Stimulated activated naive CD8-positive, alpha-beta T cell treated with anti-CD3 and anti-CD28 coated beads, Interleukin-15, amount 100 ng/mL, for 72 hours (primary cell): Measurements from ENCODE around the gene ADCY2.

Experiments used
- ATAC-seq: fragments of 150-1000 bp; cut with Tn5 transposase; 2 replicates; pipeline ENCODE4 v1.10.0; 2021; ENCODE audit warnings: mild to moderate bottlenecking, moderate library complexity
- DNase-seq, 2 donors: peaks; one replicate each; pipeline ENCODE4 v3.0.0; 2021 to 2022
- H3K27ac Mint-ChIP-seq, 2 donors: one replicate each; pipeline ENCODE4 v1.8.0; 2022; ENCODE audit warnings: mild to moderate bottlenecking in 2 of 2, mixed read lengths in 2 of 2, moderate library complexity in 2 of 2
- H3K27me3 Mint-ChIP-seq: one replicate; pipeline ENCODE4 v1.8.0; 2022; ENCODE audit warnings: mixed read lengths
- H3K4me1 Mint-ChIP-seq: one replicate; pipeline ENCODE4 v1.8.0; 2022; ENCODE audit warnings: mild to moderate bottlenecking, mixed read lengths
- H3K4me3 Mint-ChIP-seq, 2 donors: one replicate each; pipeline ENCODE4 v1.8.0; 2022; ENCODE audit warnings: mild to moderate bottlenecking in 2 of 2, mixed read lengths in 2 of 2, moderate library complexity in 1 of 2
- H3K9me3 Mint-ChIP-seq, 2 donors: one replicate each; pipeline ENCODE4 v1.8.0; 2022; ENCODE audit warnings: mixed read lengths in 2 of 2

Gene ADCY2

GRCh38 chr5:7395947-7396712, at the start of gene ADCY2:
Gene ADCY2, plus strand, starts transcription at chr5:7396138. Its CDS starts 159 bp downstream, at chr5:7396297.
- Mint-ChIP-seq H3K4me3 (no peak within 1 kb of the TSS), H3K4me1 (peaks cover 5% of the 10 kb centered on the region), H3K9me3 (no peaks in the 10 kb centered on the region), H3K27me3 (peaks cover 64% of the 10 kb centered on the region), H3K27ac (no peak within 1 kb of the TSS)
- DNase-seq, result no peak
- no peak for ATAC-seq

- no peaks in the 10 kb centered on the region for H3K4me1 Mint-ChIP-seq
- DNase-seq, result no peak
- peaks cover 5 to 11% of the 10 kb centered on the region in 2 donors for H3K9me3 Mint-ChIP-seq
- no peak for ATAC-seq
- no peak overlapping the region for H3K27ac Mint-ChIP-seq
- H3K4me3 Mint-ChIP-seq, result no peak overlapping the region
- H3K27me3 Mint-ChIP-seq, result no peaks in the 10 kb centered on the region
These were observed 48.6 kb upstream of the ADCY2 start for GRCh38 chr5:7347377-7347776.

- Mint-ChIP-seq H3K27ac (no peak overlapping the region), H3K9me3 (peaks cover 5 to 10% of the 10 kb centered on the region in 2 donors), H3K4me1 (no peaks in the 10 kb centered on the region), H3K4me3 (no peak overlapping the region), H3K27me3 (no peaks in the 10 kb centered on the region)
- ATAC-seq, result no peak
- no peak for DNase-seq
These were observed 47.6 kb upstream of the ADCY2 start for GRCh38 chr5:7348168-7348854.

GRCh38 chr5:7361593-7361992, 34.3 kb upstream of the ADCY2 start:
- H3K4me1 Mint-ChIP-seq, result no peaks in the 10 kb centered on the region
- no peak overlapping the region for H3K27ac Mint-ChIP-seq
- ATAC-seq (no peak), DNase-seq (no peak)
- no peak overlapping the region for H3K4me3 Mint-ChIP-seq
- no peaks in the 10 kb centered on the region for H3K27me3 Mint-ChIP-seq
- peaks cover 0 to 6% of the 10 kb centered on the region in 2 donors for H3K9me3 Mint-ChIP-seq

- ATAC-seq, result no peak
- no peak overlapping the region for H3K4me3 Mint-ChIP-seq
- H3K4me1 Mint-ChIP-seq, result no peaks in the 10 kb centered on the region
- H3K27ac Mint-ChIP-seq, result no peak overlapping the region
- no peak for DNase-seq
- no peaks in the 10 kb centered on the region for H3K27me3 Mint-ChIP-seq
- H3K9me3 Mint-ChIP-seq, result peaks cover 0 to 8% of the 10 kb centered on the region in 2 donors
These were observed 32.8 kb upstream of the ADCY2 start for GRCh38 chr5:7363067-7363677.

GRCh38 chr5:7364226-7364875, 31.6 kb upstream of the ADCY2 start:
- peaks cover 0 to 12% of the 10 kb centered on the region in 2 donors for H3K9me3 Mint-ChIP-seq
- DNase-seq, result no peak
- H3K4me3 Mint-ChIP-seq, result no peak overlapping the region
- no peaks in the 10 kb centered on the region for H3K27me3 Mint-ChIP-seq
- H3K4me1 Mint-ChIP-seq, result no peaks in the 10 kb centered on the region
- no peak for ATAC-seq
- H3K27ac Mint-ChIP-seq, result no peak overlapping the region

GRCh38 chr5:7367780-7368179, 28.2 kb upstream of the ADCY2 start:
- no peak overlapping the region for H3K27ac Mint-ChIP-seq
- ATAC-seq (no peak), DNase-seq (no peak)

GRCh38 chr5:7372399-7372798, 23.5 kb upstream of the ADCY2 start:
- Mint-ChIP-seq H3K9me3 (peaks cover 5 to 20% of the 10 kb centered on the region in 2 donors), H3K4me3 (no peak overlapping the region), H3K27me3 (no peaks in the 10 kb centered on the region), H3K4me1 (no peaks in the 10 kb centered on the region), H3K27ac (no peak overlapping the region)
- no peak for DNase-seq
- ATAC-seq, result peak; percentile 67

More at GRCh38 chr5:7367780-7368179, 28.2 kb upstream of the ADCY2 start:
- Mint-ChIP-seq H3K4me1 (no peaks in the 10 kb centered on the region), H3K27me3 (no peaks in the 10 kb centered on the region), H3K4me3 (no peak overlapping the region), H3K9me3 (peaks cover 5 to 20% of the 10 kb centered on the region in 2 donors)

GRCh38 chr5:7374186-7374585, 21.8 kb upstream of the ADCY2 start:
- H3K27ac Mint-ChIP-seq, result no peak overlapping the region
- H3K9me3 Mint-ChIP-seq, result peaks cover 5 to 8% of the 10 kb centered on the region in 2 donors

GRCh38 chr5:7375457-7375856, 20.5 kb upstream of the ADCY2 start:
- H3K27me3 Mint-ChIP-seq, result no peaks in the 10 kb centered on the region
- no peak overlapping the region for H3K27ac Mint-ChIP-seq
- peaks cover 5 to 8% of the 10 kb centered on the region in 2 donors for H3K9me3 Mint-ChIP-seq
- ATAC-seq (no peak), DNase-seq (no peak)
- H3K4me1 Mint-ChIP-seq, result no peaks in the 10 kb centered on the region
- no peak overlapping the region for H3K4me3 Mint-ChIP-seq

More at GRCh38 chr5:7374186-7374585, 21.8 kb upstream of the ADCY2 start:
- no peaks in the 10 kb centered on the region for H3K27me3 Mint-ChIP-seq
- ATAC-seq (no peak), DNase-seq (no peak)
- no peak overlapping the region for H3K4me3 Mint-ChIP-seq
- no peaks in the 10 kb centered on the region for H3K4me1 Mint-ChIP-seq

- ATAC-seq, result no peak
- DNase-seq, result no peak
- Mint-ChIP-seq H3K27me3 (no peaks in the 10 kb centered on the region), H3K4me1 (no peaks in the 10 kb centered on the region), H3K4me3 (no peak overlapping the region), H3K9me3 (peaks cover 0 to 5% of the 10 kb centered on the region in 2 donors), H3K27ac (no peak overlapping the region)
These were observed 19.1 kb upstream of the ADCY2 start for GRCh38 chr5:7376871-7377270.

GRCh38 chr5:7377761-7378160, 18.2 kb upstream of the ADCY2 start:
- ATAC-seq (no peak), DNase-seq (no peak)
- Mint-ChIP-seq H3K9me3 (no peaks in the 10 kb centered on the region), H3K4me1 (no peaks in the 10 kb centered on the region), H3K27me3 (no peaks in the 10 kb centered on the region), H3K4me3 (no peak overlapping the region), H3K27ac (no peak overlapping the region)

GRCh38 chr5:7382588-7382987, 13.3 kb upstream of the ADCY2 start:
- H3K4me1 Mint-ChIP-seq, result no peaks in the 10 kb centered on the region
- no peaks in the 10 kb centered on the region for H3K9me3 Mint-ChIP-seq
- H3K4me3 Mint-ChIP-seq, result no peak overlapping the region
- DNase-seq, result no peak
- no peaks in the 10 kb centered on the region for H3K27me3 Mint-ChIP-seq
- H3K27ac Mint-ChIP-seq, result no peak overlapping the region
- ATAC-seq, result no peak

GRCh38 chr5:7385681-7386080, 10.3 kb upstream of the ADCY2 start:
- Mint-ChIP-seq H3K4me1 (no peaks in the 10 kb centered on the region), H3K27me3 (no peaks in the 10 kb centered on the region), H3K9me3 (no peaks in the 10 kb centered on the region), H3K4me3 (no peak overlapping the region), H3K27ac (no peak overlapping the region)
- DNase-seq (no peak), ATAC-seq (no peak)

GRCh38 chr5:7388553-7388952, 7.4 kb upstream of the ADCY2 start:
- H3K4me1 Mint-ChIP-seq, result no peaks in the 10 kb centered on the region

More at GRCh38 chr5:7388553-7388952, 7.4 kb upstream of the ADCY2 start:
- no peak for ATAC-seq
- no peak overlapping the region for H3K4me3 Mint-ChIP-seq
- no peak for DNase-seq
- no peak overlapping the region for H3K27ac Mint-ChIP-seq
- peaks cover 15% of the 10 kb centered on the region for H3K27me3 Mint-ChIP-seq
- no peaks in the 10 kb centered on the region for H3K9me3 Mint-ChIP-seq
